ENCODE measurements around the gene DTNBP1.

DTNBP1 gene

DNA sequence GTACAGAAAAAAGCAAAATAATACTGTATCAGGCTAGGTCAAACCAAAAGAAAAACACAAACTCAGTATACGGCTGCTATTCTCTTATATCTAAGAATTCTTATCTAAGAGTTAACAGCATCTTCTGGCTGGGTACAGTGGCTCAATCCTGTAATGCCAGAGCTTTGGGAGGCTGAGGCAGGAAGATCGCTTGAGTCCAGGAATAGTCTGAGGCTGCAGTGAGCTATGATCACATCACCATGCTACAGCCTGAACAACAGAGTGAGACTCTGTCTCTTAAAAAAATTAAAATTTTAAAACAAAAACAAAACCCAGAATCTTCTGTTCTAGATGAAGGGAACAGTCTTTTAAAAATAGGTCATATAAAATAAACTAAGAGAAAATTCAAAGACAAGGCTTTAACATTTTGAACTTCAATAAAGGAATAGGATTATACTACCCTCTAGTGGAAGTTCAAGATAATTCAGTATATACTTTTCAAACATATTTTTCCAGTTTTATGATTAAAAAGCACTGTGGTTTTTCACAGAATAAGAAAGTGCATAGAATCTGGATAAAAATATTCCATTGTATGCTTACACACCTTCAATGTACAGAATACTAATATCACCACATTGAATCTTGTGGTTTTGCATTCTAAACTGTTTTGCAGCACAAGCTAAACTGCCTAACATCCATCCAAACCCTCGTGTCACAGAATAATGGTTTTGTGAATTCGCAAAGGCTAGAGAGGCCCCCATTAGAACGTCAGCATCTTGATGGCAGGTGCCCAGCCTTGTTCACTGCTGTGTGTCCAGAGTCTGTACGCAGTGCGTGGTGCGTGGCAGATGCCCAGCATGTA lies 39.3 kb downstream of the DTNBP1 start:
- no peak for DNase-seq (ENCODE audit: low read depth)

DNA sequence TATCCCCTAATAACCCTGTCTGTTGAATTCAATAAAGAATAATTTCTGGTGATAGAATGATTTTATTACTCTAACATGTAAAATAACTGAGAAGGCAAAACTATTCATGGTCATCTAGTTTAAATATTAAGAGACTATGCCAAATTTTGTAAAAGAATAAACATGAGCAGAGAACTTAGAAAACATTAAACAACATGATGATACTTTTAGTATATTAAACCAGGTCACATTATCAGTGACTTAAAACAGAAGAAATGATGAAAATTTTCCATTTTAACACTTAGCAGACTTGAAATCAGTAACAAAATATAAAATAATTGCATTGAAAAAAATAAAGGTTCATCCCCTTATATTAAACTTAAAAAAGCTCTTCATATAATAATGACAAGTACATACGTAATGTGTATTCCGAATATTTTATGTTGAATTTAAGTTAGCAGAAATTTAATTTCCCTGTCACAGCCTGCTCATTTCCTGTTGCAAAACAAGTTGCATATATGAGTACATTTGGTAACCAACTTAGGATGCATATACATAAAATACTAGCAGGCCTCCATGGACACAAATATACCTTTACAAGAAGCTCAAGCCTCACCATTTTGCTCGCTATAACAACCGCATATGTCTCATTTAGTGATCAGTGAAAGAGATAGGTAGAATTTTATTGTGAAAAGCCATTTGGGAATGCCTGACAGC lies 40.6 kb downstream of the DTNBP1 start:
- DNase-seq (ENCODE audit: low read depth): no peak

DNA sequence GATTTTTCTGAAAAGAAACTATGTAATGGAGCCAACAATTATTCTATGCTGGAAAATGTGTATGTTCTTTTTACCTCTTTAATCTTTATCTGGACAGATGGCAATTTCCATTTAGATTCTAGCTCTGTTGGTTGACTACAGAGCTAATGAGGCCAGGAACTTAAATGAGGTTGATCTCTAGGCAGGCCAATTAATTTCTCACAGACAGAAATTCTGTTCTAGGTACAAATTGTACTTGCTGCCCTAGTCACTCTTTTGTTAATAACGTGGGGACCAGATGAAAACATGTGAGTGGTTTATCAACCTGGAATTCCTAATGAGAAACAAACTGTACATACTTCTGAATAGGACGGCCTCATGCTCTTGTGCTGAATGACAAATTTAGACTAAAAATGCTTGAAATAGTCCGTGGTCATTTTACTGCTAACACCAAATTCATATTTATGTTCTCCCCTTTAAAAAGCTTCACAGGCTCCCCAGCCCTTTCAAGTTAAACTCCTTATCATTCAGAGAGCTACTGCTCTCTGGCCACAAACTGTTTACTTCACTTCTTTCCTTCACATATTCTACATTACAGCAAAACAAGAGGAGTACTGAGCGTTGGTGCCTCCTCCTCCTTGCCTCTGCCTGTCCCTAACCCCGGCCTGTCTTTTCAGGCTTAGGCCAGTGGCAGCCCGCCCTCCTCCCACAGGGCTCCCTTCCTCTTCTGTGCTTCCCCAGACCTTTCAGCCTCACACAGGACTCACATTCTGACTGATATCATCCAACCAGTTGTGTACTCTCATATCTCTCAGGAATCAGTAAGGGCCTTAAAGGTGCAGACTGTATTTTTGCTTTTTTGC lies 41.4 kb downstream of the DTNBP1 start:
- no peak for DNase-seq (ENCODE audit: low read depth)

DNA sequence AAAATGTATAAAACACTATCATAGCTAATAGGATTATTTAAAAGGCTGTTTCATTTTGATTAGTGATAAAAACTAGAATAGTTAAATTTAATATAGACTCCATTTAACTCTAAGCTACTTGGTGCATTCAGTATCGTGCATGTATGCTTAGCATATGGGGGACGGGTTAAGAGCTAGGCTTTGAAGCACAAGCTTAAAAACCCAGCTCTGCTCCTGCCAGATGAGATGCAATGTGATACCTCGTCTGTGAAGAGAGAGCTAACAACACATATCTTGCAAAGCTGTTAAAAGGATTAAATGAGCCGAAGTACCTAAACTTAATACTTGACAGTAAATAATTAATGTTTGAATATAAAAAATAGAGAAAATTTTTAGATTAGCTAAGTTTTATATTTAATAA lies 42.2 kb downstream of the DTNBP1 start:
- DNase-seq (ENCODE audit: low read depth): no peak

DNA sequence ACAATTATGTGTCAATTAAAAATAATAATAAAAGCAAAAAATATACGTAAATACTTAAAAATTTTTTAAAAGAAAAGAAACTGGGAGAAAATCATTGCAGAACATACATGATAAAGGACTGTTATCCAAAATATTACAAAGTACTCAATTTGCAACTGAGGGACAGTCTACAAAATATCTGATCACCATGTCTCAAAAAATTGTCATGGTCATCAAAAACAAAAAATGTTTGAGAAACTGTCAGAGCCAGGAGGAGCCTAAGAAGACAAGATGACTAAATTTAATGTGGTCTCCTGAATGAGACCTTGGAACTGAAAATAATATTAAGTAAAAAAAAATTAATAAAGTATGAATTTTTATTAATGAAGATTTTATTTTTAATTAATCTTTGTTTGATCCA lies 43.5 kb downstream of the DTNBP1 start:
- no peak for DNase-seq (ENCODE audit: low read depth)

DNA sequence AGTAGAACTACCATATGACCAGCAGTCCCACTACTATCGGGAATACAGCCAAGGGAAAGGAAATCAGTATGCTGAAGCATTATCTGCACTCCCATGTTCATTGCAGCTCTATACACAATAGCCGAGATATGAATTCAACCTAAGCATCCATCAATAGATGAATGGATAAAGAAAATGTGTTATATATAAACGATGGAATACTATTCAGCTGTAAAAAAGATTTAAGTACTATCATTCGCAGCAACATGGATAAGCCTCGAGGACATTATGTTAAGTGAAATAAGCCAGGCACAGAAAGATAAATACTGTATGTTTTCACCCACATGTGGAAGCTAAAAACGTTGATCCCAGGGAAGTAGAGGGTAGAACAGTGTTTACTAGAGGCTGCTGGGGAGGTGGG lies 44.1 kb downstream of the DTNBP1 start:
- no peak for DNase-seq (ENCODE audit: low read depth)

DNA sequence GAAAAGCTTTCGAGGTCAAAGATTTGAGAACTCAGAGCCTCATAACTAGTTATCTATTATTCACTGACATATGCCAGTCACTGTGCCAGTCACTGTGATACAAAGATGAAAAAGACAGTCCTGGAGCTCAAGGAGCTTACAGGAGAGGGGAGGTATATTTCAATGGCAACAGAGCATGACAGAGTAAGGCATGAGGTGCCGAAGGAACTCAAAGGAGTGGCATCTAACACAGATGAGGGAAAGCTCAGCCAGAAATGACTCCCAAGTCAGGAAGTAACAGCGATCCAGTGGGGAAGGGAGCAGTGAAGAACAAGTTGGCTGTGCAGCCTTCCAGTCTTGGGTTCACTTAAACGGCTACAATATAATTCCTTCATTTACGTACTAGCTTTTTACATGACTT lies 46.6 kb downstream of the DTNBP1 start:
- DNase-seq (ENCODE audit: low read depth): no peak

DNA sequence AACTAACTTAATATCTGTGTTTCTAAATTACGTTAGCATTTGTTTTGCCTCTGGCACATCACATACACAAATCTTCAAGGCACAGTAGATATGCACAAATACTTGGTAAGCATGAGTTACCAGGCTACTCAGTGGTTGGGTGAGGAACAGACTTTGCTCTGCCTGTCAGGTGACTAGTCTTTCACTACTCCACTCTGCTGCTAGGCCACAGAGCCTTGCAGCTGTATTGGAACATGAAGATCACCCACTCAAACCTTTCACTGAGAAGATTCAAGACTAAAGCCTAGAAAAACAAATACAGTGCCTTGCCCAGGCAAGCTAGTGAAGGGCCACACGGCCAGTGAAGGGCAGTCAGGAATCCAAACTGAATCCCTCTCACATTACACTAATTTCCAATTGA lies 47.0 kb downstream of the DTNBP1 start:
- DNase-seq (ENCODE audit: low read depth): no peak

DNA sequence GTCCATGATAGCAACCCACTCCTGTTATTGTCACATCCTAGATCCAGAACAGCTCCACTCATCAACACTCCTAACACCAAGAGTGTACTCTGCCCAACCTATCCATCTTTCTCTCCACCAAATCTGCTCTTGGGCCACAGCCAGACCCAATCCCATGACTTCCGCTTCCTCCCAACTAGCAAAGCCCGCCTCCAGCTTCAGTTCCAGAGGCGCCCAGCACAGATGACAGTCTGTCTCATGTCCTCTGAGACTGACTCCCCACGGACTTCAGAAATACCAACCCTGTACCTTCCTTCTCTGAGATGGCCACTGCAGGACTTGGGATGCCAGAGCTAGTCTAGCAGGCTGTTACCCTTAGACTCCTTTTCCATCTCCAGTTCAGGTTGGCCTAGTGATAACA lies 48.6 kb downstream of the DTNBP1 start:
- DNase-seq (ENCODE audit: low read depth): no peak

DNA sequence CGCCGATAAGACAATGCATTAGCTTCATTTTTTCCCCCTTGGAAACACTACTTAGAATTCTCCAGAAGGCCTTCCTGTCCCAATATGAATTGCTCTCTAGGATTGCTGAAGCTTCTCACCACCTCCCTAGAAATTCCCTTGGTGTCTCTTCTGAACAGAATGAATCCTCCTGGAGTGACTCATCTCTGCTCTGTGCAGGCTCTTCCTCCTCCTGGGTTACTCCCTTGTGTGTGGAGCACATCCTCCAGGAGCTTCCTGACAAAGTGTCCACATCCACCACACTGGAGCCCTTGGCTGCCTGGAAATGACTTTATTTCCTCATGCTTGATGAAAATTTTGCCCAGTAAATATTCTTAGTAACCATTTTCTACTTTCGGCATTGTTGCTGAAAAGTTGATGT lies 54.4 kb downstream of the DTNBP1 start:
- DNase-seq (ENCODE audit: low read depth): no peak

DNA sequence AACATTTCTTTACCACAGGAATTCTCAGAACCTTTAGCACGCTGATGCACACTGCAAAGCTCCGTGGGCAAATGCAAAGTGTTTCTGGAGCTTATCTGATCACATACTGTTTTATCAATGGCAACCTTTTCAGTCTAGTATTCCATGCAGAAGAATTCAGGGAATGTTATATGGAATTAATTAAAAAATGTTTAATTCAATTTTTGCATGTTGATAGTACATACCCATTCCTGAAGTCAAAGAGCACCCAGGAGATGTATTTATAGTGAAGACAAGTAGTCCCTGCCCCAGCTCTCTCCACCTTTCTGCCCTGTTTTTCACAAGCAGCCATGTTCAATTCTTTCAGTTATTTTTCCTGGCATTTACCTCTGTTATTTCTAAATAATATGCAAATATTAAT lies 55.2 kb downstream of the DTNBP1 start:
- DNase-seq (ENCODE audit: low read depth): no peak

DNA sequence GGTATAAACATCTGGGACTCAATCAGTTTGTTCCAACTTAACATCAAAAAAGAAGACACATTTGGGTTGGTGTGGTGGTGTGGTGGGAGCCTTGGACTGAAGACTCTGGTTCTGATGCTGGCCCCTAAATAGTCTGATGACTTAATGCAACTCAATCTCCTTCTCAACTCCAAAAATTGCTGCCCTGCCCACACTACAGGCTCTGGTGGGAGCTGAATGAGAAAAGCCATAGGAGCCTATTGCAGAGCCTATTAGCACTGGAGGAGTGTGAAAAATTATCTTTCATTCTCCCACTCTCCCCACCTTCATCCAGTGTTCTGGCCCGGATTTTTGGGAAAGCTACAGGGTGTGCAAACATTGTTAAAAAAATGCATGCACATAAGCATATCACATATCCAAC lies 56.5 kb downstream of the DTNBP1 start:
- no peak for DNase-seq (ENCODE audit: low read depth)

DNA sequence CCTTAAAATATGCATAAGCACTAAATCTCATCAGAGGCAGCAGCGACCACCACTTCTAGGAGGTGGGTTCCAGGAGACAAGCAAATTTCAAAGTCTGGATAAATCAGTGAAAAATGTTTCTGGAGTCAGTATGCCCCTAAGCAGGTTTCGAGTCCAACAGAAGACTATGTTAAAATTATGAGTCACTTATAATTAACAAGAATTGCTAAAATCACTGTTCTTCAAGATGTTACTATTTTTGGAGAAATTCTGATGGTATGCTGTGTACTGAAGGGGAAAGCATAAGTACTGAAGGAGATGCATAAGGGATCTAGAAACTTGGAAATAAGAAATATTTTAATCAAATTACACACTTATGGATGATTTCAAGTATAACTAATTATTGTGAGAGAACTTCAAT lies 58.0 kb downstream of the DTNBP1 start:
- no peak for DNase-seq (ENCODE audit: low read depth)

DNA sequence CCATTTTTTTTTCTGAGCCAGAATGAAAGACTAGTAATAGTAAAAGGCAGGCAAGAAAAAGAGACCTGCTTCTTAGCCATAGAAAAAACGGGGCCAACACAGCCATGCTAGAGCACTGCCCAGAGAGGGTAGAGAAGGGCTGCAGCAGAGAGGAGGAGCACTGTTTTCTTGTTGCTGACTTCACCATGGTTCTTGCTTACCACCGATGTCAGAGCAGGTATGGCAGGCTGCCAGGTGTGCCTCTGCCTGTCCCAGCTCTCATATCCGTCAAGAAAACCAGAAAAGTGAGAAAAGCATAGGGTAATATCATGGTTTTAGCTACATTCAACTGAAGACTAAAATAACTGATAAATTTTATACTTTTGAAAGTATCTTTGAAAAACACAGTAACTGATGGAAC lies 60.7 kb downstream of the DTNBP1 start:
- no peak for DNase-seq (ENCODE audit: low read depth)

DNA sequence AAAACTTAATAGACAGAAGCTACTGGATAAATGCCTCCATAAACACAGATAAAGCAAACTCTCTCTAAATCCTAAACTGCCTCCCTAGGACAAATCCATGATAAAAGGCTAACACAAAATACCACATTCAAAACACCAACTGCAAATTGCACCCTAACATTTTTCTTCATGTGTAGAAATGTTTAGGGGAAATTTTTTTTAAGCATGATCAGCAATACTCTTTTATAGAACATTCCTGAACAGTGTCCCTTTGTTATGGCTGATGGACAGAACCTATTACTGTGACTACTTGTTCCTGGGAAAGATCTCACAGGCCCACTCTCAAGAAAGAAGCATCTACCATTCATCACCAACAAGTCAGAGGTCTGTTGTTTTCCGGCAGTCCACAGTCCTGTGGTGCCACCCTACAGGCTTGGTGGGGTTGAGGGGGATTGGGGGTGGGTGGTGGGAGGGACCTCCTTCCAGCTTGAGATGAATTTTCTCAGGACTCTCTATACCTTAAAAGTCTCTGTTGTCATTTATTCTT lies 64.5 kb downstream of the DTNBP1 start:
- DNase-seq (ENCODE audit: low read depth): no peak

DNA sequence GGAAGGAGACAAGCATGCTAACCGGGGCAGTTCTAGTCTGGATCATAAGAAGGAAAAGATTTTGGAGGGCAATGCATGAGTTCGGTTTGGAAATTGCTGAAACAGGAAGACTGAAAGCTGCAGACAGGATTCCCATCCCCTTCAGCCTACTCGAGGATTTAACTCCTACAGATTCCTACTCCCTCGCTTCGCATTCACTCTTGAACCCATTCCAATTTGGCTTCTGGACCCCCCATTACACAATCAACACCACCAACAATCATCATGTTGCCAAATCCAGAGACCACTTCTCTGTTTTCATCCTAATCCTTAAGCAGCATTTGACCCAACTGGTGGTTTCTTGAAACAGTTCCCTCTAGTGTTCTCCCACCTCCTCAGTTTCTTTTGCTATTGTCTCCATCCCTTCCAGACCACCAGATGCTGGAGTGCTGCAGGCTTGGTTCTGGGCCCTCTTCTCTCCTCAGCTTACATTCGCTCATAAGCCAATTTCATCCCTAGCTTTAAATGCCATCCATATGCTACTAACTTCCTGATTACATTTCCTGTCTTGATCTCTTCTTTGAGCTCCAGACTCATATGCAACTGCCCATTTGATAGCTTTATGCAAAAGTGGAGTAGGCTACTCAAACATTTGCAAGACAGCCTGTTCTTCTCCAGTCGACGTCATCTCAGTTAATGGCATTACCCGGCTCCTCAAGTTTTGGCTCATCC lies 66.5 kb downstream of the DTNBP1 start:
- no peak for DNase-seq (ENCODE audit: low read depth)

DNA sequence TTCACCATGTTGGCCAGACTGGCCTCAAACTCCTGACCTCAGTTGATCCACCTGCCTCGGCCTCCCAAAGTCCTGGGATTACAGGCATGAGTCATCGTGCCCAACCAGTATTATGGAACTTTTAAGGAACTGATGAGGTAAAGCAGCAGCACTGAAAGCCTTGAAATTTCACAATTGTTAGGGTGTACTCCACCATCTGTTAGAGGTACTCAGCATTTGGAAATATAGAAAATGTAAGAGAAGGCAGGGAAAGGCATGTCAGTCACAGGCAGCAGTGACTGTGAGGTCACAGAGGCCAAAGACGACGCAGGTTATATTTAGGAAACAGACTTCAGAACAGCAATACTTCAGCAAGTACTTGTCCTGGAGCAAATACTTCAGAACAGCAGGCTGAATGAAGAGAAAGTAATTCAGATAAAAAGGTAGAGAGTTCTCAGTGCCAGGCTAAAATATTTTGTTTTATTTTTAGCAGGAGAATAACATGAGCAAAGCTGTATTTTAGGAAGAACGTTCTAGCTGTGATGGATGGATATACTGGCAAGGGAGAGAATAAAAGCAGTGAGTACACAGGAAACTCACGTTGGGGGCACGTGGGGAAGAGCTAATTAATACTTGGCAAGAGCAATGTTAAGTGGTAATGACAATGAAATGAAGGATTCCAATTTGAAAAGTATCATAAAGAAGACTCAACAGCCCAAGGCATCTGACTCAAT lies 67.2 kb downstream of the DTNBP1 start:
- DNase-seq (ENCODE audit: low read depth): no peak

DNA sequence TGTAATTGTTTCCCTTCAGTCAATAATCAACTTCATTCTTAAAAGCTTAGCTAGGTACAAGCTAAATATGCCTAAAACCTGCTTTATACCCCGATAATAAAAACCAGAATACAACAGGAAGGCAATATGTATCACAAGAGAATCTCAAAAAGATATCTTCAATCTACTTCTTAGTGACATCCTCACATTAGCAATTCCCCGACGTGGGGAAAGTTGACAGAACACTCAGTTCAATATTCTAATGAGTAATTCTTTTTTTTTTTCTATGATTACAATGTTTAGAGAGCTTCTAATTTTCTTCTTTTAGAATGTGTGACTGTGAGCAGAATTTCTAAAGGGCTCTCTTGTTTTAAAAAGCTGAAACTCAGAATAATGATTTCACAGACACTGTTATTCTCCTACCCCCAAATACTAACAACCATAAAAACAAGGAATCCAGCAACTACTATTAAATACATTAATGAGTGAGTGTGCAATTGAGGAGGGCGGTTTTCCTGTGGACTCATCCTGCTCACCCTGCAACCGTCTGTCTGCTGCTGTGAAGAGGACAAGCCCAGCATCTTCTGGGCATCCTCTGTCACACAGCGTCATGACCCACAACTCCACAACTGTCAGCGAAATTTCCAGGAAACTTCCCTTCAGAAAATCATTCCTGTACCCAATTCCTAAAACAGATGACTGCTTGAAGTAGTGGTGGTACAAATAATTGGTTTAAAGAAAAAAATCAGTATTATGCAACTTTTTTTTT lies 68.1 kb downstream of the DTNBP1 start:
- DNase-seq (ENCODE audit: low read depth): no peak

DNA sequence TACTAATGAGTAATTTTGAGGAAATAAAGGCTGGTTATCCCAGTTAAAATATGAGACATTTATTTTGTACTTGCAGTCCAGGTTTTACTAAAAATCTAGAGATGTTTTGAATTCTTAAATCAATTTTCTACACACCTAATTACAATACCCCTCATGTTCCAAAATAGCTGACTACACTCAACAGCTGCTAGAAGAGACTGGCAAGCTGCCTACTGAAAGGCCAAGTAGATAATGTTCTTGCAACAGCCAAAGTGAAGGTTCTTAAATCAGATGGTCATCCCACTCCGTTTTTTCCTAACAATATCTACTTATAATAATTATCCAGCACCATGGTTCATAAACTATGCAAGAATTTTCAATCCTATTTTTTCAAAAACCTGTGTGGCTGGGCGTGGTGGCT lies 69.0 kb downstream of the DTNBP1 start:
- DNase-seq (ENCODE audit: low read depth): no peak

DNA sequence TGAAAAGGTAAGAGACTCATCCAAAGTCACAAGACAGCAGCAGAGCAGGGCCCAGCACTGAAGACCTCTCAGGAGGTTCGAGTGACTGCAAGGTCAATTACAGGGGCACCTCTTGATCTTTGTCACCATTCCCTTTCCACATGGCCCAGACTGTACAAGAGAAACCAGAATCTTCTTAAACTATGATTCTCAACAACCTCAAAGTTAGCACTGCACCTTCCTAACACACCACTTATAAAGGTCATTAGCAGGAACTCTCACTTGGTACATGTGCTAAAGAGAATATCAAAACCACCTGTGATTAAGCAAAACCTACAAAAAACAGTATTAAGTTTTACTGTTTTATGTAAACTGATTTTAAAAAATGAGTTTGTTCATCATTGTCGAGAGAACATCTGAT lies 70.2 kb downstream of the DTNBP1 start:
- no peak for DNase-seq (ENCODE audit: low read depth)

Data from stimulated activated CD8-positive, alpha-beta memory T cell treated with anti-CD3 and anti-CD28 coated beads, Interleukin-15, amount 100 ng/mL, for 1 hour (primary cell).